Vagina (tissue), 2 donors: ENCODE measurements around the gene SCMH1.

Experiments
- POLR2A ChIP-seq, 2 donors: fragments of 450-650 bp; IDR thresholded peaks; one replicate each; pipeline ENCODE4 v1.6.1; 2017; ENCODE audit warnings: antibody characterized with exemption in 2 of 2, mild to moderate bottlenecking in 2 of 2, moderate library complexity in 2 of 2
- TF ChIP-seq, protein P1 (sequence below), 3 experiments: fragments of 450-650 bp in 2 of 3; fragments of 200-600 bp in 1 of 3; sonication (generic) in 1 of 3; IDR thresholded peaks; one replicate each; pipeline ENCODE4 v1.5.1; 2017 to 2019; ENCODE audit warnings: antibody characterized with exemption in 3 of 3, mild to moderate bottlenecking in 2 of 3, moderate library complexity in 2 of 3

DNA sequence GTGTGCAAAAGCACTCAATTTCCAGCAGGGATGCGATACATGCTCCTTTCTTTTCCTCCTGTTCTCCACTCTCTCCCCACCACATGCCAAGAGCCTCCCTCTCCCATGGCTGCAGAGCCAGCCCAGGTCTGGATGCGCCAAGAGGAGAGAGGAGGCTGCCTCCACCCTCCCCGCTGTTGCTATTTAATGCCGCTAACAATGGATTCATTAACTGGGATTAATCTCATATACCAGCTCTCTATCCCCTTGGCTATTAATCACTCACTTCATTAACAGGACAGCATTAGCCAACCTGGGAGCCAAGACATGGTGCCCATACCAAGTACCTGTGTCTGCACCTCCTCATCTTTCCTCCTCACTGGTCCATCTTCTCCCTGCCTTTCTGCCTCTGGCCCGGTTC is 49.1 kb upstream of the SCMH1 start:
- no peak for TF ChIP-seq POLR2A (IDR thresholded peaks at IDR 0.05)
- TF ChIP-seq, protein P1, sequence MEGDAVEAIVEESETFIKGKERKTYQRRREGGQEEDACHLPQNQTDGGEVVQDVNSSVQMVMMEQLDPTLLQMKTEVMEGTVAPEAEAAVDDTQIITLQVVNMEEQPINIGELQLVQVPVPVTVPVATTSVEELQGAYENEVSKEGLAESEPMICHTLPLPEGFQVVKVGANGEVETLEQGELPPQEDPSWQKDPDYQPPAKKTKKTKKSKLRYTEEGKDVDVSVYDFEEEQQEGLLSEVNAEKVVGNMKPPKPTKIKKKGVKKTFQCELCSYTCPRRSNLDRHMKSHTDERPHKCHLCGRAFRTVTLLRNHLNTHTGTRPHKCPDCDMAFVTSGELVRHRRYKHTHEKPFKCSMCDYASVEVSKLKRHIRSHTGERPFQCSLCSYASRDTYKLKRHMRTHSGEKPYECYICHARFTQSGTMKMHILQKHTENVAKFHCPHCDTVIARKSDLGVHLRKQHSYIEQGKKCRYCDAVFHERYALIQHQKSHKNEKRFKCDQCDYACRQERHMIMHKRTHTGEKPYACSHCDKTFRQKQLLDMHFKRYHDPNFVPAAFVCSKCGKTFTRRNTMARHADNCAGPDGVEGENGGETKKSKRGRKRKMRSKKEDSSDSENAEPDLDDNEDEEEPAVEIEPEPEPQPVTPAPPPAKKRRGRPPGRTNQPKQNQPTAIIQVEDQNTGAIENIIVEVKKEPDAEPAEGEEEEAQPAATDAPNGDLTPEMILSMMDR (IDR thresholded peaks at IDR 0.05): no peak
